Measurements from ENCODE around the gene NPTX1.

The NPTX1 gene

DNA sequence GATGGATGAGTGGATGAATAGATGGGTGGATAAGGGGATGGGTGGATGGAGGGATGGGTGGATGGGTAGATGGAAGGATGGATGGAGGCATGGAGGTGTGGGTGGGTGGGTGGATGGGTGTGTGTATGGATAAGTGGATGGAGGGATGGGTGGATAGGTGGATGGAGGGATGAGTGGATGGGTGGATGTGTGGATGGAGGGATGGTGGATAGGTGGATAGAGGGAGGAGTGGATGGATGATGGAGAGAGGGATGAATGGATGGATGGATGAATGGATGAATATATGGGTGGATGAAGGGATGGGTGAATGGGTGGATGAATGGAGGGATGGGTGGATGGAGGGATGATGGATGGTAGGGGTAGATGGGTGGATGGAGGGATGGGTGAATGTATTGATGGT, 27.5 kb upstream of the NPTX1 start:
- in situ Hi-C loops (cut with MboI; ENCODE audit: low sequenced_read_pairs), result no loop called here

- in situ Hi-C loops (cut with MboI; ENCODE audit: low sequenced_read_pairs), result no loop called here
Observed at GRCh38 chr17:80503031-80503430, 26.6 kb upstream of the NPTX1 start.

- in situ Hi-C loops (cut with MboI; ENCODE audit: low sequenced_read_pairs), result no loop called here
Observed at GRCh38 chr17:80502578-80502877, 26.1 kb upstream of the NPTX1 start.

DNA sequence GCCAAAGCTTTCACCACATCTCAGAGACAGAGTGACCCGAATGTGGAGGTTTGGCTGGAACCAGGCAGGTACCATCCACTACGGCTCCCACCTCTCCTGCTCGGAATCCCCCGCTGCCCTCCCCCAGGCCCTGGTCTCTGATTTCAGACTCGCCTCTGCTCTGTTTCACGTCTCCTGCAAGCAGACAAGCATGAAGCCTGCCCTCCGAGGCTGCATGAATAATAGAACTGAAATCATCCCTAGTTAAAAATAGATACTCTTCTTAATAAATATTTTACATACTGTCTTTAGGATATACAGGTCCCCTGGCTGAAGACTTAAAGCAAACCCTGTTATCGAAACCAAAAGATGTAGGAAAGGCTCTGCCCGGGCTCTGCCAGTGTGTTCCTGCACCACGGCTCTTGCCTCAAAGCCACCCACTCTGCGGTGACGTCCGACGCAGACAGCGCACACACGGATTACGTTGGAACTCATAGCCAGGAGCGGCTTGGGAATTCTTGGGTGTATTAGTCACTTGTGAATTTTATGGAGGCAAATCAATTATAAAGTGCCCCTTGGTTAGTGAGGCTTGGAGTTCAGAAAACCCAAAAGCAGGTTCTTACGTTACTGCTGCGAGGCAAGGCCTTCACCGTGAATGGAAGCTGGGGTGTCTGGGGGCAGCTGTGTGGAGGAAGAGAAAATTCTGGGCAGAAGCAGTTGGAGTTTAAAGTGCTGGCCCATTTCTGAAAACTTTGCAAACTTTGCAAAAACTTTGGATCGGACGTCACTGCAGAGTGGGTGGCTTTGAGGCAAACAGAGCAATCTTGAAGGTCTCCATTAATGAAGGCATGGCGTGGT, 25.6 kb upstream of the NPTX1 start:
- in situ Hi-C loops (cut with MboI; ENCODE audit: low sequenced_read_pairs), result no loop called here

- in situ Hi-C loops (cut with MboI; ENCODE audit: low sequenced_read_pairs), result no loop called here
Observed at GRCh38 chr17:80499961-80500665, 23.7 kb upstream of the NPTX1 start.

- in situ Hi-C loops (cut with MboI; ENCODE audit: low sequenced_read_pairs), result no loop called here
Observed at GRCh38 chr17:80499560-80499959, 23.2 kb upstream of the NPTX1 start.

- in situ Hi-C loops (cut with MboI; ENCODE audit: low sequenced_read_pairs), result no loop called here
Observed at GRCh38 chr17:80498920-80499410, 22.6 kb upstream of the NPTX1 start.

DNA sequence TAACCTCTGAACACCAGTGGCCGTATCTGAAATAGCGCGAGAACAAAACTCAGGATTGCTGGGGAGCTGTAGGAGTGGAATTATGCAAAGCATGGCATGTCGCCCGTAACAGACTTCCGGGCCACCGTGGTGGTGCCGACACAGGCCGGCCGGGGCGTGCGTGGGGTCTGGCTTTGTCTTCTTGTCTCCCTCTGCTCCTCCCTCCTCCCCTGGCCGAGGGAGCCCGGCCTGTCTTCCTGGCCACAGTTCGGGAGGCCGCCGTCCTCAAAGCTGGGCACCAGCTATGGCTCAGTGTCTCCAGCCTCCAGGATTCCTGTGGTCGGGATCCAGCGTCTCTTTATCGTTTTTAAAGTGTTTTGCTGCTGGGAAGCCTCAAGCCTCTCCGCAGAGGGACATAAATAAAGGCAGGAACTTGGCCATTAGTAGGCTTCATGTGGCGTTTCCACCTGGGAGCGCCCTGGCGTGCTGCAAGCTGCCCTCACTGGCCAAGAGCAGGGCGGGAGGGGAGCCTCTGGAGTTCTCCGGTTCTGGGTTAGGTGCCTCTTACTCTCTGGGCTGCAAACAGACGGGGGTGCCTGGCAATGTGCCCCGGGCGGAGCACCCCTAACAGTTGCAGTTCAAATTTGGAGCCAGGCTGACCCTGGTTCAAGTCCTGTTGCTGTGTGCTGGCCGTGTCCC, 22.0 kb upstream of the NPTX1 start:
- in situ Hi-C loops (cut with MboI; ENCODE audit: low sequenced_read_pairs), result no loop called here

DNA sequence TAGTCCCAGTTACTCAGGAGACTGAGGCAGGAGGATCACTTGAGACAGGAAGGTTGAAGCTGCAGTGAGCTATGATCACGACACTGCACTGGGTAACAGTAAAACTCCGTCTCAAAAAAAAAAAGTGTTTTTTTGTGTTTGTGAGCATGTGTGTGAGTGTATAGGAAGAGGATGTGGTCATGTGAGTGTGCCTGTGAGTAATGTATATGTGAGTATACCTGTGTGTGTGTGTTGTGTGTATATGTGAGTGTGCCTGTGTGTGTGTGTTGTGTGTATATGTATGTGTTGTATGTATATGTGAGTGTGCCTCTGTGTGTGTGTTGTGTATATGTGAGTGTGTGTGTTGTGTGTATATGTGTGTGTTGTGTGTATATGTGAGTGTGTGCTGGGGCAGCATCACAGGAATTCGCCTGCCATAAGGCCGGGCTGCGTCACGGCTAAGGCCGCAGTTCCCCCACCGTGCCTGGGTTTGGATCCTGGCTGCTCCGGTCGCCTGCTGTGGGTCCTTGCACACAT, 21.4 kb upstream of the NPTX1 start:
- in situ Hi-C loops (cut with MboI; ENCODE audit: low sequenced_read_pairs), result no loop called here

GRCh38 chr17:80494547-80494946, 18.1 kb upstream of the NPTX1 start:
- in situ Hi-C loops (cut with MboI; ENCODE audit: low sequenced_read_pairs), result no loop called here

GRCh38 chr17:80492343-80493136, 16.1 kb upstream of the NPTX1 start:
- in situ Hi-C loops (cut with MboI; ENCODE audit: low sequenced_read_pairs), result no loop called here

DNA sequence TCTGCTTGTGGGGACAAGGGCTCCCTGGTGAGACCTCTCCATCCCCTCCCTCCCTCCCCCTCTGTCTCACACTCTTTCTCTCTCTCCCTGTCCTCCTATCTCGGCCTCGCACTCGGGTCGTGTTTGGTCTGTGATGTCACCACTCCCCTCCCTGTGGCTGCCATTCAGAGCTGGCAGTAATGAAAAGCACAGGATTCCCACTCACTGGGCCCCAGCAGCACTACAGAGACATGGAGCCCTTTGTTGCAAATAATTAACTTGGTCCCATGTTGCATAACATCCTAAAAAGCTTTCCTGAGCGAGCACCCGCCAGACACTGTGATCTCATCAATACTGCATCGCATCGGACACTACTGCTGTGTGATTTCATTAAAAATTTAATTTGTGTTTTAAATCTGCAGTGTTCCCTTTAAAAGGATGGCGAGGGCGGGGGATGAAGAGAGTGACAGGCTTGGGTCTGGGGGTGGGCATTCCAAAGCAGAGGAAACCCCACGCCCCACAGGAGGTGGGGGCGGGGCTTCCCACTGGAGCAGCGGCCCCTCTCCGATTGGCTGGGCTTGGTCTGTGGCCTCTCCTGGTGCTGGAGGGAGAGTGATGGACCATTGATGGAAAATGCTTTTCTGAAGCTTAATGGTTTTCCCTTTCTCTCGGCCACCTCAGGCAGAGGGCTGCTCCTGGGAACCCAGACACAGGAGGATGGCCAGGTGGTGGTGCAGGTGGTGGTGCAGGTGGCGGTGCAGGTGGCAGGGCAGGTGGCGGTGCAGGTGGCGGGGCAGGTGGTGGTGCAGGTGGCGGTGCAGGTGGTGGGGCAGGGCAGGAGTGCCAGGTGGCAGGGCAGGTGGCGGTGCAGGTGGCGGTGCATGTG, 15.3 kb upstream of the NPTX1 start:
- in situ Hi-C loops (cut with MboI; ENCODE audit: low sequenced_read_pairs), result no loop called here

- in situ Hi-C loops (cut with MboI; ENCODE audit: low sequenced_read_pairs), result no loop called here
Observed at GRCh38 chr17:80487511-80487910, 11.1 kb upstream of the NPTX1 start.

DNA sequence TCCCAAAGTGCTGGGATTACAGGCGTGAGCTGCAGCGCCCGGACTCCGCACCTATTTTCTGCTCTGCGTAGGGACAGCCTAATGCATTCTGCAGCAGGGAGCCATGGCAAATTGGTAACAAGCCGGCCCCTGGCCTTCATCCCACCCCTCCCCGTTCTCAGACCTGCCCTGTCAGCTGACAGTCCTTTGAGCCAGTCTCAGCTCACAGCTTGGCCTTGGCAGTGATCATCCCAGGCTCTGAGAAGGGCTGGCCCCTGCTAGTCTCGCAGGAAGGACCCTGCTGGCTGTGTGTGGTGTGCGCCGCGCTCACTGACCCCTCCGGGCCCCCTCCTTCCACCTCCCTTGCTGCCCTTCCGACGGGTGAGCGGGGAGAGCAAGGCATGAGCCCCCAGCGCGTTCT, 10.3 kb upstream of the NPTX1 start:
- in situ Hi-C loops (cut with MboI; ENCODE audit: low sequenced_read_pairs), result no loop called here

DNA sequence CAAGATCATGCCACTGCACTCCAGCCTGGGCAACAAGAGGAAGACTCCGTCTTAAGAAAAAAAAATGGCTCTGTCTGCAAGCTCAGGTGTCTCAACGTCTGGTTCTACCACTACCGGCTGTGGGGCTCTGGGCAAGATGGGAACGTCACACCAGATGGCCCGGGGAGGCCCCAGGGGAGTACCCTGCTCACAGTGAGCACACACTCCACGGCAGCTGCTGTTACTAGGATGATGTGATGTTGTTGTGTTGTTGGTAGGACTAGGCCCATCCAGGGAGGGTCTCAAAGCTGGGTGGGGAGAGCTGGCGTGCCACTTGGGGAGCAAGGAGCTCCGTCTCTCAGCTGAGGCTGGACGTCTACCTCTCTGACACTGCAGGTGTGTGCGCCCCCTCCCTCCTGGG, 9.4 kb upstream of the NPTX1 start:
- in situ Hi-C loops (cut with MboI; ENCODE audit: low sequenced_read_pairs), result no loop called here

DNA sequence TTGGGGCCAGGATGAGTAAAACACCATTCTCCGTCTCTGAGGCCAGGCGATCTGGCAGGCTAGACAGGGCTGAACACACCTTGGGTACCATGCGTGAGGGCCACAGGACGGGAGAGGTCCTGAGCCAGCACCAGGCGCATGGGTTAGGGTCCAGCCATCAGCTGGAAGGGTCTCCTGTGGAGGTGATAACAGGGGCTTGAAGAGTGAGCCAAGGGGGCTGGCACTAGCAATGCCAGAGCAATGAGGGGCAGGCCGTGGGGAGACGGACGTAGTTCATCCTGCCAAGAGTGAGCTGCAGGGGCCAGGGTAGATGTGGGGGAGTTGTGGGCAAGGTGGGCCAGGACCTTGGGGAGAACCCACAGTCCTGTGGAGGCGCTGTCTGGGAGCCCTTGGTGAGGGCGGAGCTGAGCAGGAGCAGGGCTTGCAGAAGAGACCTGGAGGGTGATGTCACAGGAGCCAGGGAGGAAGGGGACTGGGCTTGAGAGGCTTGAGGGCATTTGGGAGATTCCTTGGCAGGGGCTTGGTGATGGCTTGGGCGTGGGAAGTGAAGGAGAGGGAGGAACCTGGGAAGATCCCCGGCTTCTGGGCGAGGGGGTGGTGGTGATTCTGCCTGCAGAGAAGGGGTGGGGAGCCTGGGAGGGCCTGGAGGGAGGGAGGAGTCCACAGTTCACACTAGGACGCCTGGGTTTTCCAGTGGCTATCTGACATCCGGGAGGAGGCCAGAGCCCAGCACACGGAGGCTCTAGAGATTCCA, 6.3 kb upstream of the NPTX1 start:
- in situ Hi-C loops (cut with MboI; ENCODE audit: low sequenced_read_pairs), result no loop called here

- in situ Hi-C loops (cut with MboI; ENCODE audit: low sequenced_read_pairs), result no loop called here
Observed at GRCh38 chr17:80482058-80482318, 5.6 kb upstream of the NPTX1 start.

DNA sequence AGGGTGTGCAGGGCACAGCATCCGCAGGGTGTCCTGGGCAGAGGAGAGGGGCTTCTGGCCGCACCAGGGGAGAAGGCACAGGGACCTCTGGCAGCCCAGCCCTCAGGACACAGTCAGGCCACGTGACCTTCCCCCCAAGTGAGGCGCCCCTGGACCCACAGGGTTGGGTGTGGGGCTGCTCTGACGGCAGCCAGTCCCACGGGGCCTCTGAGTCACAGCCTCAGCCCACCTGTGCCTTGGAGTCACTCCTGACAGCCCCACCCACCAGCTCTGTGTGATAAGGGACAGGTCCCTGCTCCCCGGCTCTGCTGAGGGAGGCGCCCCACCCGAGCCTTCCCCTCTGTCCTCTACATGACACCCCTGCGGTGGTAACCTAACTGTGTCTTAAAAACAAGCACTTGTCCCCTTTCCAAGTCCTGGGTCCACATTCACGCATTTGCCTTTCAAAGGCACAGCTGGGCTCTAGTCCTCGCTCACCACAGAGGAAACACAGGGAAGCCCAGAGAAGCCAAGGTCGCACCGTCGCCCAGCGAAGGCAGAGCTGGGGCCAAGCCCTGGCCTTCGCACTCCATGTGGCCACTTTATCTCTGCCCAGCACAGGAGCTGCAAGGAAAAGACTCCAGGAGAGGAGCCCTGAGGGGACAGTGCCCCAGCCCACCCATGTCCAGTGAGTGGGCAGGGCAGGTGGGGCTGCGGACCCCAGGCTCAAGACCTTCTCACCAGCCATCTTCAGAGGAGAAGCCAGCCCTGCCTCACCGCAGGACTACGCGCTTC, 5.1 kb upstream of the NPTX1 start:
- in situ Hi-C loops (cut with MboI; ENCODE audit: low sequenced_read_pairs), result no loop called here

DNA sequence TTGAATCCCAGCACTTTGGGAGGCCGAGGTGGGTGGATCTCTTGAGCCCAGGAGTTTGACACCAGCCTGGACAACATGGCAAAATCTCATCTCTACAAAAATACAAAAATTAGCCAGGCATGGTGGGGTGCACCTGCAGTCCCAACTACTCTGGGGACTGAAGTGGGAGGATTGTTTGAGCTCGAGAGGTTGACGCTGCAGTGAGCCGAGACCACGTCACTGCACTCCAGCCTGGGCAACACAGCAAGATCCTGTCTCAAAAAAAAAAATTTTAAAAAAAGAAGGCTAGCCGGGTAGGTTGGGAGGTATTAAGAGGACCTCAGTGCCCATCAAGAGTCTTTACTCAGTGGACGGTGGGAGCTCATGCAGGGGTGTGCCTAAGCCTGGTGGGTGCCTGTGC, 3.8 kb upstream of the NPTX1 start:
- in situ Hi-C loops (cut with MboI; ENCODE audit: low sequenced_read_pairs), result no loop called here

All from HL-60/S4 treated with phorbol 12-myristate 13-acetate at 8.2 ng/mL for 4 days and 3 days (cell line).